RWPE1 (cell line): ENCODE measurements around the gene ATP11A.

Source experiments
- CTCF ChIA-PET: fragments of 350-600 bp; sonication (Branson Sonifier 250); formaldehyde crosslinking; extraction: SDS; loops from one replicate; lab custom pipeline; 2021; lab: Yijun Ruan, JAX
- POLR2A ChIA-PET: fragments of 400-600 bp; formaldehyde crosslinking; extraction: SDS; loops from one replicate; lab custom pipeline; 2020; ENCODE audit warnings: antibody characterized with exemption; ENCODE audit not compliant: low non-redundant PET; lab: Yijun Ruan, JAX
- DNase-seq: peaks from one replicate; pipeline ENCODE4 v3.0.0; 2012; ENCODE audit warnings: low spot score
- H3K27ac ChIP-seq: fragments of 450-650 bp; 2 replicates; pipeline ENCODE4 v1.5.1; 2017
- TF ChIP-seq, protein P1 (sequence below): fragments of 450-650 bp; conservative IDR thresholded peaks from 2 replicates; pipeline ENCODE4 v1.5.1; 2017; ENCODE audit warnings: low read depth, mild to moderate bottlenecking

Gene ATP11A

DNA sequence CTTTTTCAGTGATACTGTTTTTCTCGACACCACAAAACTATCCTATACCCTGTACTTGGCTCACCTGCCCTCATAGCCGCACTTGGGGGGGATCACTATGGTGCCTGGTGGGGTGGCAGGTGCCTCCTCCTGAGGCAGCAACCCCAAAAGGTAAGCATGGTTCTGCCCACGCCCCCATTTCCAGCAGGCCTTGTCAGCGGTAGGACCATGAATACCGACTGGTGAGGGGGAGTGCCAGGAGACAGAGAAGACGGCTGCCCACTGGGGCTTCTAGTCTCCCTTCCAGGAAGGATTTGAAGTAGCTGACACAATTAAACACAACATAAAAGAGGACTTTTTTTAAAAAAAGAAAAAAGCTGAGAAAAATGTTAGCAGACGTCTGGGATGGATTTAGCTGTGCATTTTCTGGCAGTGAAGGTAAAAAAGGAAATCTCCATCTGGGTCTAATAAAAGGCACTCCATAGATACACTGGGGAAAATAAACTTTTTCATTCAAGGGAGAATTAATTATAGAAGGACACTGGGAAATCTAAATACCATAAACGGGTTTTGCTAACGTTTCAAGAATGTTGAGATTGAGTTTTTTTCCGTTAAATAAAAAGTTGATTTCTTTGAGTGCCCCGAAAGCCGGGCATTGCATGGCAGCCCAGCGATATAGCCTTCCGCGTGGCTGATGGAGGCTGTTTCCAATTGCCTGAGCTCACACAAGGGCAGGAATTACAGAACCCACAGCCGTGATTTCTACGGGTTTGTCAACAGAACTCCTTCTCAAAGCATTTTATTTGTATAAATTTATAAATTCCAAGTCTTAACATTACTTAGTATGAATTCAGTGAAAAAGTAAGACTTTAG, 45.1 kb downstream of the ATP11A start:
- H3K27ac ChIP-seq: no peak overlapping the region
- ChIA-PET POLR2A (no interaction called here), CTCF (no interaction called here)
- TF ChIP-seq, protein P1, sequence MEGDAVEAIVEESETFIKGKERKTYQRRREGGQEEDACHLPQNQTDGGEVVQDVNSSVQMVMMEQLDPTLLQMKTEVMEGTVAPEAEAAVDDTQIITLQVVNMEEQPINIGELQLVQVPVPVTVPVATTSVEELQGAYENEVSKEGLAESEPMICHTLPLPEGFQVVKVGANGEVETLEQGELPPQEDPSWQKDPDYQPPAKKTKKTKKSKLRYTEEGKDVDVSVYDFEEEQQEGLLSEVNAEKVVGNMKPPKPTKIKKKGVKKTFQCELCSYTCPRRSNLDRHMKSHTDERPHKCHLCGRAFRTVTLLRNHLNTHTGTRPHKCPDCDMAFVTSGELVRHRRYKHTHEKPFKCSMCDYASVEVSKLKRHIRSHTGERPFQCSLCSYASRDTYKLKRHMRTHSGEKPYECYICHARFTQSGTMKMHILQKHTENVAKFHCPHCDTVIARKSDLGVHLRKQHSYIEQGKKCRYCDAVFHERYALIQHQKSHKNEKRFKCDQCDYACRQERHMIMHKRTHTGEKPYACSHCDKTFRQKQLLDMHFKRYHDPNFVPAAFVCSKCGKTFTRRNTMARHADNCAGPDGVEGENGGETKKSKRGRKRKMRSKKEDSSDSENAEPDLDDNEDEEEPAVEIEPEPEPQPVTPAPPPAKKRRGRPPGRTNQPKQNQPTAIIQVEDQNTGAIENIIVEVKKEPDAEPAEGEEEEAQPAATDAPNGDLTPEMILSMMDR: no peak
- no peak for DNase-seq

DNA sequence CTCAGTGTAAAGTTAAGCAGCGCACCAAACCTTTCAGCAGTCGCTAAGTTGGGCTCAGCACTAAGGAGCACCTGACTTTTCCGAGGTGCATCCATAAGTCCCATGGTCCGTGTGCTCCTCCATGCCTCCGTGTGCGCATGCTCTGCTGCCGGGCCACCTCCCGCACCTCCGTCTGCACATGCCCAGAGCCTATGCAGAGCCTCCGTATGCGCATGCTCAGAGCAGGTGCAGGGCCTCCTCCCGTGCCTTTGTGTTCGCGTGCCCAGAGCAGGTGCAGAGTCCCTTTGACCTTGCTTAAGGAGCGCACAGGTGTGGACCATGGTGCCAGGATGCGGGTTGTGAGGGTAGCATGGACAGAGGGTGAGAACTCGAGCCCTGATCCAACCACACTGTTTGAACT, 46.0 kb downstream of the ATP11A start:
- TF ChIP-seq, protein P1: no peak
- POLR2A ChIA-PET: no interaction called here
- CTCF ChIA-PET: no interaction called here

GRCh38 chr13:112737294-112737693, 47.5 kb downstream of the ATP11A start:
- TF ChIP-seq, protein P1: no peak
- CTCF ChIA-PET: interaction anchor here (1.3 kb wide), 1 partner anchor 10 kb away, joined by 5 read pairs; no protein-coding TSS in a partner anchor
- DNase-seq: no peak
- H3K27ac ChIP-seq: no peak overlapping the region
- POLR2A ChIA-PET: no interaction called here

More for the DNA sequence above, 46.0 kb downstream of the ATP11A start:
- DNase-seq: no peak
- H3K27ac ChIP-seq: no peak overlapping the region

DNA sequence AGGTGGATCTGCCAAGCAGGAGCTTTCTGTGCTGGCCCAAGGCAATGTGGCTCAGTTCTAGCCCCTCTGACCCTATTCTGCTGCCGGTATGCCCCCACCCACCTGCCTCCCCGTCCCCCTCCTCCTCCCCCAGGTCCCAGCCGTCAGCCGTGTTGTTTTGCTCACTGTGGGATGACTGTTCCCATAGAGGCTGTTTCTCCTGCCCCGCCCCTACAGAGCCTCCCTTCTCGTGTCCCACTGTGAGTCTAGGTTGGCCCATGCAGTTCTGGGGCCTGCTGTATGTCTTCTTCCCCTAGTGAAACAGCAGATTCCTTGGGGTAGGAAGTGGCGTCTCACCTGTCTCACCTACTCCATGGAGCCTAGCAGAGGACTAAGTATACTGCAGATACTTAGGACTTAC, 48.8 kb downstream of the ATP11A start:
- no peak overlapping the region for H3K27ac ChIP-seq
- no peak for DNase-seq
- ChIA-PET CTCF (no interaction called here), POLR2A (no interaction called here)
- TF ChIP-seq, protein P1: no peak

DNA sequence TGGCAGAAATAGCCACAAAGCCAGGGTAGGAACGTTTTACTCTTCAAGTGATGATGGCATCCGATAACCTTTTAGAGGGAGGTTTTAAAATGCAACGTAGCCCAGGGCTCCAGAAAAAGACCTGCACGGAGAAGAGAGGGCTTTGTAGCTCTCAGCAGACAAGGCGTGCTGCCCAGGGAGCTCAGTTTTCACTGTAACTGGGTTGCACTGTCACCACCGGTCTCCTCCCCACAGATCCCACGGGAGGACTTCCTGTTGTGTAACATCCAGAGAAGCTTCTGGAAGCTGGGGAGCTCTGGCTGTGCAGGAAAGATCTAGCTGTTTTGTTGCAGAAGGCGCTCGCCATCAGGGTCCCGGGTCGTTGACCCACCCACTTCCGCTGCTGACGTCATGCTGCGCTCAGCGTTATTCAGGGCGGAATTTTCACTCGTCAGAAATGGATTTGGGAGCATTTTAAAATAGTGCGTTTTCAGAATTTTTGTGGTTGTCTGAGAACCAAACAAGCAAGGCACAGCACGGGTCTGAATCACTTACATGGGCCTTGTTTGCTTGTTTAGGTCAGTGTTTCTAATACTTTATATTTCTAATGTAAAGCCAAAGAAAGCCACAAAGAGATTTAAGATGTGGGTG, 50.8 kb downstream of the ATP11A start:
- TF ChIP-seq, protein P1: no peak
- POLR2A ChIA-PET: no interaction called here
- CTCF ChIA-PET: no interaction called here
- DNase-seq: no peak
- H3K27ac ChIP-seq: no peak overlapping the region

GRCh38 chr13:112741185-112741755, 51.4 kb downstream of the ATP11A start:
- POLR2A ChIA-PET: no interaction called here

More at GRCh38 chr13:112741185-112741755, 51.4 kb downstream of the ATP11A start:
- no peak for DNase-seq
- CTCF ChIA-PET: no interaction called here
- TF ChIP-seq, protein P1: no peak
- no peak overlapping the region for H3K27ac ChIP-seq
